Neuronal stem cell (in vitro differentiated cells): Measurements from ENCODE around the gene PAFAH1B1.

Experiments used
- DNase-seq: peaks from one replicate; pipeline ENCODE4 v3.0.0-alpha.2; 2013; ENCODE audit warnings: low spot score
- H2AFZ ChIP-seq: one replicate; pipeline ENCODE4 v1.6.1; 2013; ENCODE audit warnings: mild to moderate bottlenecking, low read length, inconsistent platforms
- H2AK5ac ChIP-seq: 2 replicates; pipeline ENCODE4 v1.6.1; 2013; ENCODE audit warnings: low read depth, mild to moderate bottlenecking, inconsistent platforms, low read length, moderate library complexity, mixed read lengths
- H2BK120ac ChIP-seq: 2 replicates; pipeline ENCODE4 v1.6.1; 2013; ENCODE audit warnings: low read depth, mild to moderate bottlenecking, inconsistent platforms, low read length, moderate library complexity, mixed read lengths
- H2BK12ac ChIP-seq: one replicate; pipeline ENCODE4 v1.6.1; 2013; ENCODE audit warnings: low read length, inconsistent platforms
- H2BK15ac ChIP-seq: 2 replicates; pipeline ENCODE4 v1.6.1; 2013; ENCODE audit warnings: mild to moderate bottlenecking, low read length, inconsistent platforms, mixed read lengths
- H2BK5ac ChIP-seq: one replicate; pipeline ENCODE4 v1.6.1; 2013; ENCODE audit warnings: inconsistent platforms, mild to moderate bottlenecking, low read length, moderate library complexity
- H3K14ac ChIP-seq: one replicate; pipeline ENCODE4 v1.6.1; 2013; ENCODE audit warnings: low read length, inconsistent platforms
- H3K18ac ChIP-seq: 2 replicates; pipeline ENCODE4 v1.6.1; 2013; ENCODE audit warnings: low read length, inconsistent platforms
- H3K23ac ChIP-seq: 2 replicates; pipeline ENCODE4 v1.6.1; 2013; ENCODE audit warnings: low read depth, mild to moderate bottlenecking, mixed read lengths, low read length, inconsistent platforms; ENCODE audit not compliant: poor library complexity
- H3K27ac ChIP-seq: replicated peaks from 3 replicates; pipeline ENCODE4 v1.5.1; 2013; ENCODE audit warnings: low read length, inconsistent platforms
- H3K27me3 ChIP-seq, 3 experiments: 2 replicates each; pipeline ENCODE4 v1.6.1; 2013; ENCODE audit warnings: low read length in 3 of 3, mild to moderate bottlenecking in 2 of 3, inconsistent platforms in 1 of 3, low read depth in 1 of 3, mixed read lengths in 1 of 3, moderate library complexity in 1 of 3; ENCODE audit not compliant: control insufficient read depth in 3 of 3, insufficient read depth in 3 of 3
- H3K36me3 ChIP-seq, 2 donors: replicated peaks in 1 of 2; 2 replicates each; pipeline ENCODE4 v1.6.1; 2013; ENCODE audit warnings: low read length in 2 of 2; ENCODE audit not compliant: control insufficient read depth in 2 of 2, insufficient read depth in 2 of 2
- H3K4ac ChIP-seq: 2 replicates; pipeline ENCODE4 v1.6.1; 2013; ENCODE audit warnings: inconsistent platforms, mild to moderate bottlenecking, low read length, moderate library complexity
- H3K4me1 ChIP-seq, 2 donors: 1 replicate in 1 of 2; 2 replicates in 1 of 2; pipeline ENCODE4 v1.6.1; 2013; ENCODE audit warnings: low read length in 2 of 2, low read depth in 1 of 2; ENCODE audit not compliant: control insufficient read depth in 2 of 2, insufficient read depth in 1 of 2
- H3K4me2 ChIP-seq: one replicate; pipeline ENCODE4 v1.6.1; 2013; ENCODE audit warnings: mild to moderate bottlenecking, low read length, inconsistent platforms; ENCODE audit not compliant: insufficient read depth, poor library complexity, severe bottlenecking
- H3K4me3 ChIP-seq, 2 donors: 2 replicates each; pipeline ENCODE4 v1.5.1; 2013; ENCODE audit warnings: low read length in 2 of 2, mild to moderate bottlenecking in 2 of 2, inconsistent platforms in 1 of 2, moderate library complexity in 1 of 2
- H3K79me1 ChIP-seq: one replicate; pipeline ENCODE4 v1.6.1; 2013; ENCODE audit warnings: low read depth, mild to moderate bottlenecking, inconsistent platforms, low read length, moderate library complexity
- H3K9ac ChIP-seq: one replicate; pipeline ENCODE4 v1.6.1; 2013; ENCODE audit warnings: mild to moderate bottlenecking, low read depth, low read length, inconsistent platforms; ENCODE audit not compliant: poor library complexity
- H3K9me3 ChIP-seq, 2 donors: replicated peaks in 1 of 2; 2 replicates each; pipeline versions ENCODE3 to v1.6.1; 2013; ENCODE audit warnings: low read length in 2 of 2, mild to moderate bottlenecking in 2 of 2, inconsistent platforms in 1 of 2, low read depth in 1 of 2, mixed read lengths in 1 of 2, moderate library complexity in 1 of 2; ENCODE audit not compliant: control insufficient read depth in 2 of 2, insufficient read depth in 1 of 2
- H4K8ac ChIP-seq: one replicate; pipeline ENCODE4 v1.6.1; 2013; ENCODE audit warnings: low read depth, mild to moderate bottlenecking, inconsistent platforms, low read length, moderate library complexity
- H4K91ac ChIP-seq: one replicate; pipeline ENCODE4 v1.6.1; 2013; ENCODE audit warnings: low read length, low read depth, mild to moderate bottlenecking, inconsistent platforms; ENCODE audit not compliant: poor library complexity
- WGBS, 2 donors: extraction: QIAGEN DNeasy Blood & Tissue Kit; methylation state at CpG; one replicate each; pipeline ENCODE4 v1.1.7; 2013; ENCODE audit warnings: missing lambda C conversion rate in 2 of 2, mixed read lengths in 1 of 2; ENCODE audit not compliant: insufficient read length in 2 of 2, insufficient replicate concordance in 1 of 2; ENCODE audit errors: extremely low coverage in 2 of 2; 5-methylcytosine and 5-hydroxymethylcytosine counted together

Gene PAFAH1B1

DNA sequence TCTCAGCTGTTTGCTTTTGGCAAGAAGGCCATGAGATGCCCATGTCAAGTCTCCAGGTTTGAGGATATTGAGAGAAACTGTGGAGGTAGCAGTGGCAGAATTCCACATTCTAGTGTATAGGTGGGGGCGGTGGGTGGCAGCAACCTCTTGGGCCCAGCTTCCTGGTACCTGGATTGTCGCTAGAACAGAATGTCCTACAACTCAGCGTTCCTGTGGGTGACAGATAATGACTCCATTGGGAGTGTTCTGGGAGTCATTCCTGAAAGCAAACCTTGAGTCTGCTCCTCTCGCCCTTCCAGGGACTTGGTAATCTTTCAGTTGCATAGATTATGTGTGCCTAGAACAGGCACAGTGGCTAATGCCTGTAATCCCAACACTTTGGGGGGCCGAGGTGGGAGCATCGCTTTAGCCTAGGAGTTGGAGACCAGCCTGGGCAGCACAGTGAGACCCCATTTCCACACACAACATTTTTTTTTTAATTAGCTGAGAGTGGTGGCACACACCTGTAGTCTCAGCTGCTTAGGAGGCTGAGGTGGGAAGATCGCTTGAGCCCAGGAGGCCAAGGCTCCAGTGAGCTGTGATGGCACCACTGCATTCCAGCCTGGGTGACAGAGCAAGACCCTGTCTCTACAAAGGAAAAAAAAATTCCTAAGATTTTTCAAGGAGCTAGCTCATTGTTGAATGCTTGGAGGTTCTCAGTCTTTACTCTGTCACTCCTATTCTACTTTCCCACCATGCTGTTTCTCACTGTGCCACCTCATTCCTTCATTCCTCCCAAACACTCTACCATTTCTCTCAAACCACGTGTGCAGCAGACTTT, 43.9 kb upstream of the PAFAH1B1 start:
- H2BK5ac ChIP-seq = no peak overlapping the region
- no peak overlapping the region for H2BK120ac ChIP-seq
- no peak overlapping the region for H4K8ac ChIP-seq
- peak overlapping the region; percentile 46 for H2BK15ac ChIP-seq
- H3K14ac ChIP-seq = no peak overlapping the region
- H3K4me2 ChIP-seq = no peak overlapping the region
- no peaks in the 10 kb centered on the region for H3K27me3 ChIP-seq
- H3K27ac ChIP-seq = peak overlapping the region; percentile 35
- no peak overlapping the region for H4K91ac ChIP-seq
- H3K36me3 ChIP-seq = no peaks in the 10 kb centered on the region
- WGBS, 2 donors = no CpG with 5 or more reads among the region's 8 CpGs
- no peak overlapping the region for H3K4ac ChIP-seq
- no peak overlapping the region for H3K9ac ChIP-seq
- no peak overlapping the region for H3K4me3 ChIP-seq
- peaks cover 12% of the 10 kb centered on the region in 2 donors for H3K4me1 ChIP-seq
- no peaks in the 10 kb centered on the region for H3K79me1 ChIP-seq
- no peak overlapping the region for H2AK5ac ChIP-seq
- H3K9me3 ChIP-seq = peaks cover 0 to 1% of the 10 kb centered on the region in 2 donors
- no peak overlapping the region for H3K18ac ChIP-seq
- H2AFZ ChIP-seq = no peak overlapping the region
- H2BK12ac ChIP-seq = no peak overlapping the region
- no peak overlapping the region for H3K23ac ChIP-seq
- no peak for DNase-seq

DNA sequence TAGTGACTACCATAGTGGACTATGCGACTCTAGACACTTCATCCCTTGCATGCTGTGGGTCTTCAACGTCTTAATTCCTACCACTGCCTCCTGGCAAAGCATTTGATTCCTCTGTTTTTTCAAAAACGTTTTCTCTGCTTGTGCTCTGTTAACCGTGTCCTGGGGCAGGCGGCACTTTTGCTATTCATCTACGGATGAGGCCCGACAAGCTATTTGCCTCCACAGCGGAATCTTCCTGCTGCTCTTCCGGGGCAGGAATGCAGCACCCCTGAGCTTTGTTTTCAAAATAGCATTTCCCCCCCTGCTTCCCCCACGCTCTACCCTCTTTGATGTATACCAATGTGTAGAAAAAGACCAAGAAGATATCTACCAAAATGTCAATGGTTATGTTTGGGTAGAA, 42.0 kb upstream of the PAFAH1B1 start:
- no peak overlapping the region for H3K4me3 ChIP-seq
- peaks cover 7 to 9% of the 10 kb centered on the region in 2 donors for H3K4me1 ChIP-seq
- peak; percentile 38 for DNase-seq
- no peak overlapping the region for H3K9ac ChIP-seq
- no peak overlapping the region for H2AK5ac ChIP-seq
- H3K36me3 ChIP-seq = no peaks in the 10 kb centered on the region
- H4K91ac ChIP-seq = no peak overlapping the region
- no peak overlapping the region for H2BK15ac ChIP-seq
- H3K9me3 ChIP-seq = peaks cover 0 to 1% of the 10 kb centered on the region in 2 donors
- H3K14ac ChIP-seq = no peak overlapping the region
- no peak overlapping the region for H2BK5ac ChIP-seq
- H3K27ac ChIP-seq = peak overlapping the region; percentile 87
- H2AFZ ChIP-seq = peak overlapping the region; percentile 90
- no peak overlapping the region for H4K8ac ChIP-seq
- no peak overlapping the region for H3K4ac ChIP-seq
- H3K79me1 ChIP-seq = no peaks in the 10 kb centered on the region
- peak overlapping the region; percentile 43 for H3K4me2 ChIP-seq
- no CpG with 5 or more reads among the region's 10 CpGs for WGBS, 2 donors
- no peak overlapping the region for H3K23ac ChIP-seq
- H3K27me3 ChIP-seq = no peaks in the 10 kb centered on the region
- H2BK12ac ChIP-seq = no peak overlapping the region
- H2BK120ac ChIP-seq = no peak overlapping the region
- H3K18ac ChIP-seq = no peak overlapping the region

DNA sequence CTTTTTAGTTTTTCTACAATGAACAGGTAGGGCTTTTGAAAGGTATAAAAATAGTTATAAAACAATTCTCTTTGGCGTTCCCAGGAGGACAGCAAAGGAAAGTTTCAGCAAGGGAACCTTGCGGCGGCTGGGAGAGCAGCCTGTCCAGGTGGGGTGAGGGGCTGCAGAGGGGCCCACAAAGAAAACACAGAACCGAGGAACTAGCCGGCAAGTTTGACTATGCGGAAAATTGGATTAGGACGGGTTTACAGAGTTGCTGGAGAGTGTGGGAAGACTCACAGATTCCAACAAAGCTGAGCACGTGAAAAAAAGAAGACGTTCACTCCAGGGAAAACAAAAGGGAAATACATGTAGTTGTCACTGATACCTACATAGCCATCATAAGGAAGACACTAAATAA, 41.5 kb upstream of the PAFAH1B1 start:
- peak; percentile 81 for DNase-seq
- Histone ChIP-seq H3K36me3 (no peaks in the 10 kb centered on the region), H3K9me3 (peaks cover 0 to 1% of the 10 kb centered on the region in 2 donors), H4K8ac (no peak overlapping the region), H3K4ac (no peak overlapping the region), H3K4me1 (peaks cover 7 to 9% of the 10 kb centered on the region in 2 donors), H3K4me2 (no peak overlapping the region), H3K27ac (peak overlapping the region; percentile 87), H2AK5ac (no peak overlapping the region), H3K9ac (no peak overlapping the region), H2BK12ac (no peak overlapping the region), H2BK15ac (no peak overlapping the region), H3K27me3 (no peaks in the 10 kb centered on the region), H3K14ac (no peak overlapping the region), H2AFZ (peak overlapping the region; percentile 90), H2BK5ac (no peak overlapping the region), H2BK120ac (no peak overlapping the region), H3K23ac (no peak overlapping the region), H3K79me1 (no peaks in the 10 kb centered on the region), H3K4me3 (no peak overlapping the region), H3K18ac (no peak overlapping the region), H4K91ac (no peak overlapping the region)
- no CpG with 5 or more reads among the region's 9 CpGs for WGBS, 2 donors

DNA sequence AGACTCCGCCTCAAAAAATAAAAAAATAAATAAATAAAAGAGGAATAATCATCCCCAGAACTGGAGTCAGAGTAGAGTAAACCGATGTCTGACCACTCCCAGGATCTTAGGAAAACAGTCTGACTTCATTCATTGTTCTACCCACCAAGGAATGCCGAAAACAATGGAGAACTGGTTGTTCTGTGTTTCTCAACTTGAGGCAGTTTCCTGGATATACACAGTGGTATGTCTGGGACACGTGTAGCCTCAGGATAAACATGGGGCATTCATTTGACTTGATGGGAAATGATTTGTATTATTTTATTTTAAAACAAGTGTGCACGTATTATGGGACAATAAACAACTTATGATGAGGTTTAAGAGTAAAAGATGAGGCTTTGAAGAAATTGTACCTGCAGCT, 32.8 kb upstream of the PAFAH1B1 start:
- Histone ChIP-seq H4K8ac (no peak overlapping the region), H3K9me3 (peaks cover 0 to 3% of the 10 kb centered on the region in 2 donors), H3K23ac (no peak overlapping the region), H3K4me3 (no peak overlapping the region), H2BK120ac (no peak overlapping the region), H3K4me1 (peaks cover 0 to 3% of the 10 kb centered on the region in 2 donors), H3K4me2 (no peak overlapping the region), H3K27ac (no peak overlapping the region), H3K18ac (no peak overlapping the region), H3K9ac (no peak overlapping the region), H2AFZ (no peak overlapping the region), H2BK15ac (no peak overlapping the region), H4K91ac (no peak overlapping the region), H2AK5ac (no peak overlapping the region), H3K14ac (no peak overlapping the region), H3K4ac (no peak overlapping the region), H3K79me1 (no peaks in the 10 kb centered on the region), H3K36me3 (no peaks in the 10 kb centered on the region), H2BK12ac (no peak overlapping the region), H3K27me3 (peaks cover 0 to 3% (median 0%) of the 10 kb centered on the region in 3 experiments), H2BK5ac (no peak overlapping the region)
- no peak for DNase-seq
- WGBS, 2 donors = no CpG with 5 or more reads among the region's 5 CpGs
